ENCODE measurements around the gene KAZN. TPM values are rescaled to one million over a fixed set of nuclear protein-coding genes. Genes with fewer than 3 reads are reported as not detected.

KAZN gene
- total and polyA plus RNA-seq, 2 experiments from 2014 or later: 7.9 to 15.6 TPM

- Histone ChIP-seq H2AFZ (no peak overlapping the region), H3K27me3 (no peaks in the 10 kb centered on the region), H3K9me2 (replicated peaks; ENCODE audit: insufficient read depth) (no peaks in the 10 kb centered on the region), H3K4me3 (no peak overlapping the region), H3K36me3 (replicated peaks; ENCODE audit: insufficient read depth, low read depth) (no peaks in the 10 kb centered on the region), H3K4me2 (no peak overlapping the region), H3K4me1 (ENCODE audit: insufficient read depth) (peaks cover 7% of the 10 kb centered on the region), H3K79me2 (no peaks in the 10 kb centered on the region), H3K9me3 (ENCODE audit: low read depth) (no peaks in the 10 kb centered on the region), H3K27ac (no peak overlapping the region), H4K20me1 (ENCODE audit: insufficient read depth, poor library complexity, severe bottlenecking) (no peaks in the 10 kb centered on the region)
- 85% methylated on average over 9 of the region's 9 CpGs for WGBS (ENCODE audit: low lambda C conversion rate, missing lambda C conversion rate)
- DNase-seq (ENCODE audit: low spot score): no peak
- TF ChIP-seq CTCF (IDR thresholded peaks at IDR 0.05; ENCODE audit: poor library complexity) (no peak), EZH2 (IDR thresholded peaks at IDR 0.05; ENCODE audit: borderline replicate concordance) (no peak), EZH2phosphoT487 (IDR thresholded peaks at IDR 0.05; ENCODE audit: low read depth, severe bottlenecking, unreplicated experiment) (no peak)
These were observed 511.8 kb downstream of the KAZN start for GRCh38 chr1:15110128-15110866.

- no peak overlapping the region for H3K4me2 ChIP-seq
- no peaks in the 10 kb centered on the region for H3K9me2 ChIP-seq (replicated peaks; ENCODE audit: insufficient read depth)
- TF ChIP-seq EZH2 (IDR thresholded peaks at IDR 0.05; ENCODE audit: borderline replicate concordance): no peak
- TF ChIP-seq CTCF (IDR thresholded peaks at IDR 0.05; ENCODE audit: poor library complexity): peak; percentile 12
- H3K27ac ChIP-seq: no peak overlapping the region
- H3K79me2 ChIP-seq: no peaks in the 10 kb centered on the region
- no peaks in the 10 kb centered on the region for H3K27me3 ChIP-seq
- H3K36me3 ChIP-seq (replicated peaks; ENCODE audit: insufficient read depth, low read depth): no peaks in the 10 kb centered on the region
- DNase-seq (ENCODE audit: low spot score): no peak
- H4K20me1 ChIP-seq (ENCODE audit: insufficient read depth, poor library complexity, severe bottlenecking): no peaks in the 10 kb centered on the region
- H2AFZ ChIP-seq: no peak overlapping the region
- H3K9me3 ChIP-seq (ENCODE audit: low read depth): no peaks in the 10 kb centered on the region
- WGBS (ENCODE audit: low lambda C conversion rate, missing lambda C conversion rate): 83% methylated on average over 2 of the region's 2 CpGs
- no peak overlapping the region for H3K4me3 ChIP-seq
- peaks cover 7% of the 10 kb centered on the region for H3K4me1 ChIP-seq (ENCODE audit: insufficient read depth)
These were observed 512.4 kb downstream of the KAZN start for GRCh38 chr1:15110867-15111230.

GRCh38 chr1:15113146-15113545, 514.7 kb downstream of the KAZN start:
- no peak for DNase-seq (ENCODE audit: low spot score)

More at GRCh38 chr1:15113146-15113545, 514.7 kb downstream of the KAZN start:
- Histone ChIP-seq H3K79me2 (no peaks in the 10 kb centered on the region), H3K27me3 (no peaks in the 10 kb centered on the region), H3K4me3 (no peak overlapping the region), H3K9me2 (replicated peaks; ENCODE audit: insufficient read depth) (no peaks in the 10 kb centered on the region), H3K9me3 (ENCODE audit: low read depth) (no peaks in the 10 kb centered on the region), H4K20me1 (ENCODE audit: insufficient read depth, poor library complexity, severe bottlenecking) (no peaks in the 10 kb centered on the region), H3K4me2 (no peak overlapping the region), H3K4me1 (ENCODE audit: insufficient read depth) (peaks cover 7% of the 10 kb centered on the region), H3K27ac (no peak overlapping the region), H2AFZ (no peak overlapping the region), H3K36me3 (replicated peaks; ENCODE audit: insufficient read depth, low read depth) (no peaks in the 10 kb centered on the region)
- TF ChIP-seq EZH2 (IDR thresholded peaks at IDR 0.05; ENCODE audit: borderline replicate concordance): no peak
- TF ChIP-seq EZH2phosphoT487 (IDR thresholded peaks at IDR 0.05; ENCODE audit: low read depth, severe bottlenecking, unreplicated experiment): no peak
- TF ChIP-seq CTCF (IDR thresholded peaks at IDR 0.05; ENCODE audit: poor library complexity): no peak
- 88% methylated on average over 5 of the region's 5 CpGs for WGBS (ENCODE audit: low lambda C conversion rate, missing lambda C conversion rate)
